NK-92 treated with Interleukin-12 subunit alpha and Interleukin-12 subunit beta, amount 100 ng/mL, for 24 hours (cell line): ENCODE data around the gene PILRA.
"Not testable (repeated sequence)": the region's sequence is repeated elsewhere in the genome, so short reads cannot be mapped to it uniquely, and the experiment has no call there.

ENCODE experiments used
- DNase-seq: peaks from one replicate; lab custom pipeline; 2025; lab: John Stamatoyannopoulos, UW

PILRA gene

GRCh38 chr7:100358027-100358856, 15.0 kb upstream of the PILRA start, which contains the start of gene PILRB:
Gene PILRB (plus strand): TSS chr7:100358117. CDS start chr7:100358303, 186 bp downstream.
- DNase-seq = no peak

GRCh38 chr7:100358857-100359212, 14.5 kb upstream of the PILRA start:
- DNase-seq = no peak

- DNase-seq = no peak
These were observed 13.0 kb upstream of the PILRA start for GRCh38 chr7:100360135-100360854.

- no peak for DNase-seq
These were observed 10.2 kb upstream of the PILRA start for GRCh38 chr7:100363098-100363497.

GRCh38 chr7:100363797-100364196, 9.5 kb upstream of the PILRA start:
- DNase-seq = not testable (repeated sequence)

- no peak for DNase-seq
These were observed 8.8 kb upstream of the PILRA start for GRCh38 chr7:100364480-100364879.

- DNase-seq = not testable (repeated sequence)
These were observed 7.3 kb upstream of the PILRA start for GRCh38 chr7:100365998-100366367.

- no peak for DNase-seq
These were observed 6.7 kb upstream of the PILRA start for GRCh38 chr7:100366411-100367250.

- DNase-seq = no peak
These were observed 6.1 kb upstream of the PILRA start for GRCh38 chr7:100367251-100367620.

- no peak for DNase-seq
These were observed 5.3 kb upstream of the PILRA start for GRCh38 chr7:100367676-100368613.

- no peak for DNase-seq
These were observed 4.2 kb upstream of the PILRA start for GRCh38 chr7:100369105-100369504.

- no peak for DNase-seq
These were observed 3.0 kb upstream of the PILRA start for GRCh38 chr7:100370303-100370702.

- no peak for DNase-seq
These were observed 2.5 kb upstream of the PILRA start for GRCh38 chr7:100370746-100371145.

GRCh38 chr7:100371561-100372171, 1.6 kb upstream of the PILRA start:
- DNase-seq = no peak

- peak; percentile 70 for DNase-seq
These were observed 1.0 kb upstream of the PILRA start for GRCh38 chr7:100372256-100372655.

- no peak for DNase-seq
These were observed 593 bp upstream of the PILRA start for GRCh38 chr7:100372694-100373093.

- DNase-seq = not testable (repeated sequence)
These were observed 747 bp downstream of the PILRA start for GRCh38 chr7:100373870-100374598.

- no peak for DNase-seq
These were observed 1.3 kb downstream of the PILRA start for GRCh38 chr7:100374601-100375000.

- DNase-seq = no peak
These were observed 2.8 kb downstream of the PILRA start for GRCh38 chr7:100376066-100376465.

- DNase-seq = no peak
These were observed 4.9 kb downstream of the PILRA start for GRCh38 chr7:100378114-100378755.
